DMS 273 (cell line): Measurements from ENCODE around the gene MED17.
A peak's percentile ranks its signal among the peaks of the same experiment; 100 is the strongest.

Source experiments
- DNase-seq: peaks from one replicate; lab custom pipeline; 2025; ENCODE audit not compliant: unreplicated experiment; lab: John Stamatoyannopoulos, UW

MED17 gene

DNA sequence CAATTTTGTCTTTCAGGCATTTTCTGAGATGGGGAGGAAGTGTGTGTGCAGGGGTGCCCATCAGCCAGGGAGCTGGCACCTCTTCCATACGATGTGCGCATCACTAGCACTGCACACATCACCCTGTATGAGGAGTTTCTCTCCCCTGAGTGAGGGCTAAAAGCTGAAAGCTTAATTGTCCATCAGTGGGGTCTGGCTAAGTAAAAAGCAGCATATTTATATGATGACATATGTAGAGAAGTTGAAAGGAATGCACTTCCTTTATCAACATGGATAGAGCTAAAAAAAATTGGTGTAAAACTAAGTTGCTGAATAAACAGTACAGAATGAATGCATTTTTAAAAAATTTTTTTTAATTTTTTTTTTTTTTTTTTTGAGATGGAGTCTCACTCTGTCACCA, 62.3 kb downstream of the MED17 start:
- no peak for DNase-seq

DNA sequence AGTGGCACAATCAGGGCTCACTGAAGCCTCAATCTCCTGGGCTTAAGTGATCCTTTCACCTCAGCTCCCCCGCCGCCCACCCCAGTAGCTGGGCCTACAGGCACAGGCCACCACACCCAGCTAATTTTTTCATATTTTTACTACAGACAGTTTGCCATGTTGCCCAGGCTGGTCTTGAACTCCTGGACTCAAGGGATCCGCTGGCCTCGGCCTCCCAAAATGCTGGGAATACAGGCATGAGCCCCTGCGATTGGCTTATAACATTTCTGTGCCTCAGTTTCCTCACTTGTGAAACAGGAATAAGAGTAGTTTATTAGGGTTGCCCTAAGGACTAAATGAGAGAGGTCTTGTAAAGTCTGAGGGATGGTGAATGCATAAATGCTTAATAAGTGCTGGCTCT, 65.1 kb downstream of the MED17 start:
- DNase-seq = no peak

DNA sequence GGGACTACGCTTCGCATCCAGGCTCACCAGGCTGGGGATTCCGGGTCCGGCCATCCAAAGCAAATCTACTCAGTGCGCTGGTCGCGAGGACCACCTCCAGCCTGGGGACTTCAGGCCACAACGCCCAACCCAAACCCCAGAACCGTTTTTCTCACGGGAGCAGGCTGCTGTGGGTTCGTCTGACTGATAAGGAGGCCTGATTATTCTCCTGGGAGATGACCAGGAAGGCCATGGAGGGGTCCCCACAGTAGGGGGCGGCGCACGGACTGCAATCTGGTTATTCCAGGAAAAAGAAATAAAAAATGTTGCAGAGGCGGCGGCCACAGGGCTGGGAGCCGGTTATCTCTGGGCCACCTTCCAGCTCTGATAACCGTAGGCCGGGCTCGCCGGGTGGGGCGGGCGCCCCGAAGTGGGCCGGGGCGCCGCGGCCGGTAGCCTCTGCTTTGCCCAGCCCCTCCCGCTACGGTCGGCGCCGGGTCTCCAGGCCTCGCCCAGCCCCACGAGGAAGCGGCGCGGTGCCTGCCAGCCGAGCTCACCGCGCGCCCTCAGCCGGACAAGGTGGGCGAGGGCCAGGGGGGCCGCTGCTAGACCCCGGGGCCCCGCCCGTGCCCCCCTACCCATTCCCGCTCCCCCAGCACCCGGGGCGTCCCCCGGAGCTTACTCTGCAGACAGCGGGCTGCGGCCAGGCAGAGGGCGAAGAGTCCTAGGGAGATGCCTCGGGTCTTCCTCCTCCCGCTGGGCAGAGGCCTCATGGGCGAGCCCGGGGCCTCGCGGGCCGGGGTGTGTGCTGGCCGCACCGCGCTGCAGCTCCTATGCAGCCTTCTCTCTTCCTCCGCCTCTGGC, 65.9 kb downstream of the MED17 start:
- DNase-seq = peak; percentile 56

DNA sequence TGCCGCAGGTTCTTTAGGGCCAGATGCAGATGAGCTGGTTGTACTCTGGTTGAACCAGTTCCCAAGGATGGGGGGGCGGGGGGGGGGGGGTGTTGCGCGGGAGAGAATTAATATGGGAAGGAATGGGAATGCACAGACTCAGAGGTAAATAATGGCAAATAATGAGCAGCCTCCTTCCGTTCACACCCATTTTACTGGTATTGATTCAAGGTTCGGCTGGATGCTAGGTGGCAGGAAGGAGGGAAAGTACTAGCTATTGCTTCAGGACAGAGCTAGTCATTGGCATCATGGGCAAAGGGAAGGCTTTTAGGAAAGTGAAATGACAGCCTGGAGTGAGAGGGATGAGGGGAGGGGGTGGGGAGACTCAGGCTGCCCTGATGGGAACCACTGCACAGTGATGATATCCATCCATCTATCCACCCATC, 66.5 kb downstream of the MED17 start, which contains the start of gene VSTM5:
VSTM5 (minus strand) TSS at position 25 of the 425 bp plus-strand sequence. CDS start 116 bp downstream, outside the sequence.
- DNase-seq = no peak

DNA sequence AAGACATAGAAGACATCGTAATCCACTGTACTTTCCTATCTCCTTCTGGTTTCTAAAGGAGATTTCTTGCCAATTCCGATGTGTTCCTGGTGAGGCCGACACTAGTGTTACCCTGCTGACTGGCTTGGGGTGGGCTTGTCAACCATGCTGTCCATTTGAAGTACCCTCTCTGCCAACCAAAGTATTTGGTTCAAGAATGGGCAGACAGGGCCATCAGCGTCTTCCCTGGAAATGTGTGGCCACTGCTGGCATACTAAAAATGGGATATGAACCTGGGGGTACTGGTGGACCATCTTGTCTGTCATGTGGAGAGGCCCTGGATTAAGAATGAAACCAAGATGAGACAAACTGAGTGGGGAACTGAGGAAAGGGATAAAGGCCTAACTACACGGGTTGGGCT, 68.2 kb downstream of the MED17 start:
- no peak for DNase-seq

DNA sequence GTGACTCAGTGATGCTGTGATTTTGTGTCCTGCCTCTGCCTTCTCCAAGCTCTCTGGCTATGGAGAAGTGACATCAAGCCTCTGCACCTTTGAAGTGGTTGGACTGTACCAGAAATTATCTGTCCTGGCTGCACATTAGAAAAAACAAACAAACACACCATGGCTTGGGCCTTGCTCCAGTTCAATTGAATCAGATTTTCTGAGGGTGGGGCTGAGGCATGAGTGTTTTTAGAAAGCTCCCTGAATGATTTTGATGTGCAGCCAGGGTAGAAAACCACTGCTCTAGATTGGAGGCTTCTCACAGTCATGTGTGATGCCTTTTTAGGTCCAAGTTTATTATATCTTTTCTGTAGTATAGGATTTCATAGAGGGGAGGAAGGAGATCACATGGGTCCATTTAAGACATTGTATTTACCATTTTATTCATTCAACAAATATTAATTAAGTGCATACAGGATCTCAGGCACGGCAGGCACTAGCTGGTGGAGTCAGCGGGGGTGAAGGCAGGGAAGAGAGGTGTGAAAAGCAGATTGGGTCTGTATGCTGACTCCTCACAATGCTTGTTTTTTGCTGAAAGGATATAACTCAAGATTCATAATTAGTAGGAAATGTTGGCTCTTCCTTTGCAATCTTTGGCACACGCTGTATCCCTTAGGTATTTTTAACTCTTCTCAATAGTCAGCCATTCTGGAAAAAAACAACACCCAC, 73.5 kb downstream of the MED17 start:
- DNase-seq = no peak

DNA sequence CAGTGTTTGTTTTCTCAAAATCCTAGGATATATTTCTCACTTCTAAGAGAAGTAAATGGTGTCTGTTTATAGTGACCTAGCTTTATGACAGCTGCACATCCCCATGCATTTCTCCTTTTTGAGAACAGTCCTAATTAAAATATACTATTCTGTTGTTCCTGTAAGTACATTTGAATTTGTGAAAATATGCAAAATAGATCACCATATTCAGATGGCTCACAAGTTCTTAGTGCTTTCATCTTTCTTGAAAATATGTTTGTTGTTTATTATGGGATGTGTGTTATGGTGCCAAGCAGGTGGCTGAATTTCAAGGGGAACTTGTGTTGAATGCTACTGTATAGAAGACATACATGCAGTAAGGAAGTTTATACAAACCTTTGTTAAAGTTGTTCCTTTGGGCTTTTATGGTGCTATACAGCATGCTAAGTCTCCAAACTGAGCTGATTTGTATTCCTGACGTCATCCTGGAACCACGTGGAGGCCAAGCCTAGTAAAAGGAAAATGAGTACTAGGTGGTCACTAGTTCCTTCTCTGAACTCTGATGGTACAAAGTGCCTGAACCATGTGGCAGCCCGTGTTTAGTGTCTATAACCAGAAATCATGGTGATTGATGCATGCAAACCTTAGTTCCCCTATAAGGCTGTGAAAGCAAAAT, 74.2 kb downstream of the MED17 start:
- DNase-seq = no peak

DNA sequence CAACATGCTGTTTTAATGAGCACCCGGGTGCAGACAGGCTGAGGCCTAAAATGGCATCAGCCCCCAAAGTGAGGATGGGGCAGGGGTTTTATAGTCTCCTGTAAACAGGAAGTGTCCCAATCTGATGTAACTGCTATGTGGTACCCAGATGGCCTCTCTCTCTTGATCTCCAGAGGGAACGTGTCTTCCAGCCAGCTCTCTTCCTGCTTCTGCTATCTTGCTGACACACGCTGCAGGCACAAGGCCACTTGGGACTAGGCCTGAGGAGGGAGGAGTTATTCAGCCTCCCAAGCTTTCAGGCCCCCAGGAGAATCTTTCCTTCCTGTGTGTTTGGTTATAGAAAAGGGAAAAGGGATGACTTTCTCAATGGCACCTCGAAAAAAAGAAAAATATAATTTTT, 77.7 kb downstream of the MED17 start:
- no peak for DNase-seq
